Stimulated activated naive CD8-positive, alpha-beta T cell treated with anti-CD3 and anti-CD28 coated beads, Interleukin-15, Interleukin-2, amounts not matched to agents 100 ng/mL and 50 ng/mL, for 24 hours (primary cell): ENCODE measurements around the gene P2RY8.
"Not testable (repeated sequence)": the region's sequence is repeated elsewhere in the genome, so short reads cannot be mapped to it uniquely, and the experiment has no call there.

Experiments used
- H3K27ac Mint-ChIP-seq: one replicate; pipeline ENCODE4 v1.8.0; 2021; ENCODE audit warnings: mild to moderate bottlenecking, mixed read lengths
- H3K27me3 Mint-ChIP-seq: one replicate; pipeline ENCODE4 v1.8.0; 2021; ENCODE audit warnings: mixed read lengths
- H3K36me3 Mint-ChIP-seq: one replicate; pipeline ENCODE4 v1.8.0; 2021; ENCODE audit warnings: low read depth, mixed read lengths
- H3K4me1 Mint-ChIP-seq: one replicate; pipeline ENCODE4 v1.8.0; 2021; ENCODE audit warnings: low read depth, mixed read lengths
- H3K4me3 Mint-ChIP-seq: one replicate; pipeline ENCODE4 v1.8.0; 2021; ENCODE audit warnings: mild to moderate bottlenecking, mixed read lengths
- H3K9me3 Mint-ChIP-seq: one replicate; pipeline ENCODE4 v1.8.0; 2021; ENCODE audit warnings: mixed read lengths

P2RY8 gene

GRCh38 chrX:1453951-1454785, 82.8 kb downstream of the P2RY8 start:
- Mint-ChIP-seq H3K27me3 (no peaks in the 10 kb centered on the region), H3K4me1 (peaks cover 18% of the 10 kb centered on the region), H3K36me3 (peaks cover 10% of the 10 kb centered on the region), H3K9me3 (peaks cover 3% of the 10 kb centered on the region), H3K27ac (no peak overlapping the region), H3K4me3 (peak overlapping the region; percentile 49)

DNA sequence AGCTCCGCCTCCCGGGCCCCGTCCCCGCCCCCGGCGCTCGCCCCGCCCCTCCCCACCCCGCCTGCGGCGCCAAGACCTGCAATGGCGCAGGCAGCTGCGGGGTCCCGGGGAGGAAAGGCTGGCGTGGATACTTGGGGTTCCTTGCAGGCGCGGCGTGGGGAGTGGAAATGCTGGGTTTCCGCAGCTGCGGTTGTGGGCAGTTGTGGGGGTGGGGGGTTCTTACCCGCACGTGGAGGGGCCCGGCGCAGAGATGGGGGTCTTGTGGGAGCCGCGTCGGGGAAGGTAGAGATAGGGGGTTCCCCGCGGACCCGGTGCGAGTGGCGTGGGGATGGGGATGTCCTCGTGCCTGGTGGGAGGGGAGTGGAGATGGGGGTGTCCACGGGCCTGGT, 83.6 kb downstream of the P2RY8 start:
- Mint-ChIP-seq H3K9me3 (peaks cover 11% of the 10 kb centered on the region), H3K27me3 (no peaks in the 10 kb centered on the region), H3K4me1 (peaks cover 22% of the 10 kb centered on the region), H3K27ac (peak overlapping the region; percentile 88), H3K36me3 (peaks cover 18% of the 10 kb centered on the region), H3K4me3 (peak overlapping the region; percentile 77)

DNA sequence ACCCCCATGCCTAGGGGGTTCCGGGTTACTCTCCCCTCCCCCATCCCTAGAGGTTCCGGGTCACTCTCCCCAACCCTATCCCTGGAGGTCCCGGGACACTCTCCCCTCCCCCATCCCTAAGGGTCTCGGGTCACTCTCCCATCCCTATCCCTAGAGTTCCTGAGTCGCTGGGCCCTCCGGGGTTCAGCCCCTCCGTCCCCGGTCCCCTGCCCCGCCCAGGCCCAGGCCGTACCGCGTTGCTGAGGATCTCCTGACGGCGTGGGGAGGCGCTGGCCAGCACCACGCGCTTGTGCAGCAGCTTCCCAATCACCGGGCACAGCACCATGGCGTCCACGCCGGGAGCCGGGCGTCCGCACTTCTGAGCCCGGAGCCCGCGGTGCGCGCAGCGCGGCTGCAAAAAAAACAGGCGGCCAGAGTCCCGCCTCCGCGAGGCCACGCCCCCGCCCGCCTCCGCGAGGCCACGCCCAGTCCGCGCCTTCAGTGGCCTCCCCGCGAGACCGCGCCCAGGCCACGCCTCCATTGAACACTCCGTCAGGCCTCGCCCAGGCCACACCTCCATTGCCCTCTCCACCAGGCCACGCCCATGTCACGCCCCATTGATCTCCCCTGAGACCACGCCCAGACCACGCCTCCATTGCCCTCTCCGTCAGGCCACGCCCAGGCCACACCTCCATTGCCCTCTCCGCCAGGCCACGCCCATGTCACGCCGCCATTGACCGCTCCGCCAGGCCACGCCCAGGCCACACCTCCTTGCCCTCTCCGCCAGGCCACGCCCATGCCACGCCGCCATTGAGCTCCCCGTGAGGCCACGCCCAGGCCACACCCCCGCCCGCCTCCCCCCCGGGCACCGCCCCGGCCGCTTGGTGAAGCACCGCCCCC, 84.2 kb downstream of the P2RY8 start, which contains the start of gene ASMTL:
Gene ASMTL (minus strand): TSS at position 394 of the 879 bp plus-strand sequence. CDS start 69 bp downstream, at position 325.
- no peaks in the 10 kb centered on the region for H3K27me3 Mint-ChIP-seq
- H3K4me1 Mint-ChIP-seq = peaks cover 22% of the 10 kb centered on the region
- peaks cover 24% of the 10 kb centered on the region for H3K36me3 Mint-ChIP-seq
- peak within 1 kb of the TSS; percentile 86 for H3K4me3 Mint-ChIP-seq
- peak within 1 kb of the TSS; percentile 88 for H3K27ac Mint-ChIP-seq
- peaks cover 15% of the 10 kb centered on the region for H3K9me3 Mint-ChIP-seq

DNA sequence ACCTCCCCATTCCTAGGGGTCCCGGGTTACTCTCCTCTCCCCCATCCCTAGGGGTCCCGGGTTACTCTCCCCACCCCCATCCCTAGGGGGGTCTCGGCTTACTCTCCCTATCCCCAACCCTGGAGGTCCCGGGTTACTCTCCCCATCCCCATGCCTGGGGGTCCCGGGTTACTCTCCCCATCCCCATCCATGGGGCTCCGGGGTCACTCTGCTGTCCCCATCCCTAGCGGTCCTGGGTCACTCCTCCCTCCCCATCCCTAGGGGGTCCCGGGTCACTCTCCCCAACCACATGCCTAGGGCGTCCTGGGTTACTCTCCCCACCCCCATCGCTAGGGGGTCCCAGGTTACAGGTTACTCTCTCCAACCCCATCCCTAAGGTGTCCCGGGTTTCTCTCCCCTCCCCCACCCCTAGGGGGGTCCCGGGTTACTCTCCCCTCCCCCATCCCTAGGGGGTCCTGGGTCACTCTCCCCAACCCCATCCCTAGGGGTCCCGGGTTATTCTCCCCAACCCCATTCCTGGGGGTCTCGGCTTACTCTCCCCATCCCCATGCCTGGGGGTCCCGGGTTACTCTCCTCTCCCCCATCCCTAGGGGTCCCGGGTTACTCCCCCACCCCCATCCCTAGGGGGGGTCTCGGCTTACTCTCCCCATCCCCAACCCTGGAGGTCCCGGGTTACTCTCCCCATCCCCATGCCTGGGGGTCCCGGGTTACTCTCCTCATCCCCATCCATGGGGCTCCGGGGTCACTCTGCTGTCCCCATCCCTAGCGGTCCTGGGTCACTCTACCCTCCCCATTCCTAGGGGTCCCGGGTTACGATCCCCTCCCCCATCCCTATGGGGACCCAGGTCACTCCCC, 85.1 kb downstream of the P2RY8 start:
- Mint-ChIP-seq H3K27me3 (no peaks in the 10 kb centered on the region), H3K4me1 (peaks cover 22% of the 10 kb centered on the region), H3K9me3 (peaks cover 23% of the 10 kb centered on the region), H3K36me3 (peaks cover 33% of the 10 kb centered on the region), H3K4me3 (peak overlapping the region; percentile 86), H3K27ac (peak overlapping the region; percentile 86)

GRCh38 chrX:1451251-1451660, 85.7 kb downstream of the P2RY8 start:
- Mint-ChIP-seq H3K9me3 (peaks cover 23% of the 10 kb centered on the region), H3K36me3 (peaks cover 36% of the 10 kb centered on the region), H3K4me3 (no peak overlapping the region), H3K27ac (no peak overlapping the region), H3K4me1 (peaks cover 22% of the 10 kb centered on the region), H3K27me3 (no peaks in the 10 kb centered on the region)

GRCh38 chrX:1450361-1451161, 86.4 kb downstream of the P2RY8 start:
- H3K36me3 Mint-ChIP-seq = peaks cover 36% of the 10 kb centered on the region
- H3K9me3 Mint-ChIP-seq = peaks cover 23% of the 10 kb centered on the region
- no peak overlapping the region for H3K4me3 Mint-ChIP-seq
- H3K27ac Mint-ChIP-seq = no peak overlapping the region
- peaks cover 18% of the 10 kb centered on the region for H3K4me1 Mint-ChIP-seq
- no peaks in the 10 kb centered on the region for H3K27me3 Mint-ChIP-seq

GRCh38 chrX:1449823-1450149, 87.2 kb downstream of the P2RY8 start:
- Mint-ChIP-seq H3K9me3 (peaks cover 26% of the 10 kb centered on the region), H3K27ac (no peak overlapping the region), H3K27me3 (no peaks in the 10 kb centered on the region), H3K4me1 (peaks cover 10% of the 10 kb centered on the region), H3K4me3 (no peak overlapping the region), H3K36me3 (peaks cover 43% of the 10 kb centered on the region)

GRCh38 chrX:1449036-1449822, 87.8 kb downstream of the P2RY8 start:
- Mint-ChIP-seq H3K27me3 (no peaks in the 10 kb centered on the region), H3K4me3 (no peak overlapping the region), H3K27ac (no peak overlapping the region), H3K4me1 (peaks cover 5% of the 10 kb centered on the region), H3K36me3 (peaks cover 49% of the 10 kb centered on the region), H3K9me3 (peaks cover 31% of the 10 kb centered on the region)

GRCh38 chrX:1448573-1449001, 88.4 kb downstream of the P2RY8 start:
- peaks cover 36% of the 10 kb centered on the region for H3K9me3 Mint-ChIP-seq
- H3K36me3 Mint-ChIP-seq = peaks cover 55% of the 10 kb centered on the region
- H3K27ac Mint-ChIP-seq = peak overlapping the region; percentile 61
- H3K27me3 Mint-ChIP-seq, H3K4me1 Mint-ChIP-seq, H3K4me3 Mint-ChIP-seq: not testable (repeated sequence)

DNA sequence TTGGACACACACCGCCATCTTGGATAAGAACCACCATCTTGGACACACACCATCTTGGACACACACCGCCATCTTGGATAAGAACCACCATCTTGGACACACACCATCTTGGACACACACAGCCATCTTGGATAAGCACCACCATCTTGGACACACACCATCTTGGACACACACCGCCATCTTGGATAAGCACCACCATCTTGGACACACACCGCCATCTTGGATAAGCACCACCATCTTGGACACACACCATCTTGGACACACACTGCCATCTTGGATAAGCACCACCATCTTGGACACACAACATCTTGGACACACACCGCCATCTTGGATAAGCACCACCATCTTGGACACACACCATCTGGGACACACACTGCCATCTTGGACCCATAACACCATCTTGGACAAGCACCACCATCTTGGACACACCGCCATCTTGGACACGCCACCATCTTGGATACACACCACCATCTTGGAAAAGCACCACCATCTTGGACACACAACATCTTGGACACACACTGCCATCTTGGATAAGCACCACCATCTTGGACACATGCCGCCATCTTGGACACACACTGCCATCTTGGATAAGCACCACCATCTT, 88.9 kb downstream of the P2RY8 start:
- H3K4me3 Mint-ChIP-seq, H3K27me3 Mint-ChIP-seq, H3K4me1 Mint-ChIP-seq: not testable (repeated sequence)
- Mint-ChIP-seq H3K9me3 (peaks cover 37% of the 10 kb centered on the region), H3K36me3 (peaks cover 58% of the 10 kb centered on the region), H3K27ac (peak overlapping the region; percentile 61)

DNA sequence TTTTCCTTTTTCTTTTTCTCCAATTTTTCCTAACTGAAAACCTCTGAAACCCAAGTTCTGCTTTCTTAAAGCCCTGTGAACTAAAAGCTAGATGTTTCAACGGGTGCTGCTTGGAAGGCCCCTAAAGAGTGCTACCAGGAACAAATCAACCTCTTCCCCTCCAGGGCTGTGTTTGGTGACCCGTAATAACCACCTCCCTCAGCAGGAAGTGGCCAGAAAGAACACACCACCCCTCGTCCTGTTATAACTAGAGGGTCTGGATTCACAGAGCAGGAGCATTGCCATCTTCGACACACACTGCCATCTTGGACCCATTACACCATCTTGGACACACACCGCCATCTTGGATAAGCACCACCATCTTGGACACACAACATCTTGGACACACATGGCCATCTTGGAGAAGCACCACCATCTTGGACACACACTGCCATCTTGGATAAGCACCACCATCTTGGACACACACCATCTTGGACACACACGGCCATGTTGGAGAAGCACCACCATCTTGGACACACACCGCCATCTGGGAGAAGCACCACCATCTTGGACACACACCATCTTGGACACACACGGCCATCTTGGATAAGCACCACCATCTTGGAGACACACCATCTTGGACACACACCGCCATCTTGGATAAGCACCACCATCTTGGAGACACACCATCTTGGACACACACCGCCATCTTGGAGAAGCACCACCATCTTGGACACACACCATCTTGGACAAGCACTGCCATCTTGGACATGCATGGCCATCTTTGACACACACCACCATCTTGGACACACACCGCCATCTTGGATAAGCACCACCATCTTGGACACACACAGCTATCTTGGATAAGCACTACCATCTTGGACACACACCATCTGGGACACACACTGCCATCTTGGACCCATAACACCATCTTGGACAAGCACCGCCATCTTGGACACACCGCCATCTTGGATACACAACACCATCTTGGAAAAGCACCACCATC, 89.7 kb downstream of the P2RY8 start:
- H3K4me1 Mint-ChIP-seq, H3K27me3 Mint-ChIP-seq, H3K4me3 Mint-ChIP-seq, H3K27ac Mint-ChIP-seq: not testable (repeated sequence)
- H3K36me3 Mint-ChIP-seq = peaks cover 63% of the 10 kb centered on the region
- peaks cover 37% of the 10 kb centered on the region for H3K9me3 Mint-ChIP-seq
